DMS 273 treated with DMSO at 0.1 percent for 48 hours (cell line): ENCODE results near the gene KCTD18.

Experiments
- DNase-seq: peaks from one replicate; lab custom pipeline; 2025; lab: John Stamatoyannopoulos, UW

The KCTD18 gene

GRCh38 chr2:200509612-200510433 lies at the start of gene KCTD18:
Gene KCTD18, minus strand, starts transcription at chr2:200510068. Its CDS starts 3,052 bp downstream, at chr2:200507016.
- peak; percentile 9 for DNase-seq

GRCh38 chr2:200540793-200541192 lies 30.9 kb upstream of the KCTD18 start:
- no peak for DNase-seq

GRCh38 chr2:200538139-200538538 lies 28.3 kb upstream of the KCTD18 start:
- DNase-seq = no peak

- no peak for DNase-seq
Observed at GRCh38 chr2:200534572-200534971, 24.7 kb upstream of the KCTD18 start.

GRCh38 chr2:200533754-200534153 lies 23.9 kb upstream of the KCTD18 start:
- DNase-seq = no peak

- no peak for DNase-seq
Observed at GRCh38 chr2:200528228-200528627, 18.4 kb upstream of the KCTD18 start.

GRCh38 chr2:200525882-200526651 lies 16.2 kb upstream of the KCTD18 start, which contains the start of gene SGO2:
Gene SGO2, plus strand, starts transcription at chr2:200526207. Its CDS starts 6,769 bp downstream, at chr2:200532976.
- peak; percentile 85 for DNase-seq

GRCh38 chr2:200525551-200525881 lies 15.6 kb upstream of the KCTD18 start:
- DNase-seq = no peak

- DNase-seq = no peak
Observed at GRCh38 chr2:200525066-200525465, 15.2 kb upstream of the KCTD18 start.

- no peak for DNase-seq
Observed at GRCh38 chr2:200523604-200524003, 13.7 kb upstream of the KCTD18 start.

GRCh38 chr2:200523158-200523557 lies 13.3 kb upstream of the KCTD18 start:
- no peak for DNase-seq

- no peak for DNase-seq
Observed at GRCh38 chr2:200515155-200515554, 5.3 kb upstream of the KCTD18 start.

GRCh38 chr2:200509235-200509611 lies 645 bp downstream of the KCTD18 start:
- DNase-seq = no peak

GRCh38 chr2:200507179-200507578 lies 2.7 kb downstream of the KCTD18 start:
- DNase-seq = no peak

GRCh38 chr2:200506679-200507078 lies 3.2 kb downstream of the KCTD18 start:
- DNase-seq = no peak

GRCh38 chr2:200502196-200502595 lies 7.7 kb downstream of the KCTD18 start:
- no peak for DNase-seq

GRCh38 chr2:200498402-200499162 lies 11.3 kb downstream of the KCTD18 start:
- no peak for DNase-seq

- DNase-seq = no peak
Observed at GRCh38 chr2:200496696-200497095, 13.2 kb downstream of the KCTD18 start.

- no peak for DNase-seq
Observed at GRCh38 chr2:200494048-200494447, 15.8 kb downstream of the KCTD18 start.

GRCh38 chr2:200492656-200493055 lies 17.2 kb downstream of the KCTD18 start:
- no peak for DNase-seq

GRCh38 chr2:200490001-200490400 lies 19.9 kb downstream of the KCTD18 start:
- DNase-seq = no peak

- DNase-seq = no peak
Observed at GRCh38 chr2:200488169-200488568, 21.7 kb downstream of the KCTD18 start.

- DNase-seq = no peak
Observed at GRCh38 chr2:200486529-200486928, 23.3 kb downstream of the KCTD18 start.
